H1 (cell line): Measurements from ENCODE around the gene SCYL3.

Experiments
- ASH2L ChIP-seq: fragments of 200-600, 300-600 bp; sonication (generic); IDR thresholded peaks from one replicate; pipeline ENCODE4 v1.7.1; 2017; ENCODE audit warnings: low read length
- EGR1 ChIP-seq: IDR thresholded peaks from 2 replicates; pipeline ENCODE4 v1.6.1; 2011; ENCODE audit warnings: low read depth, low read length, borderline replicate concordance
- EZH2 ChIP-seq: fragments of 200-600 bp; sonication (generic); IDR thresholded peaks from 2 replicates; pipeline ENCODE4 v1.7.1; 2012; ENCODE audit warnings: low read depth, mild to moderate bottlenecking, moderate library complexity, low read length, inconsistent platforms; ENCODE audit not compliant: severe bottlenecking
- FOSL1 ChIP-seq: IDR thresholded peaks from 2 replicates; pipeline ENCODE4 v1.6.1; 2011; ENCODE audit warnings: mild to moderate bottlenecking, low read depth, low read length, moderate library complexity; ENCODE audit not compliant: insufficient read depth
- HDAC2 ChIP-seq, 2 experiments: fragments of 300-600 bp in 1 of 2; sonication (generic) in 1 of 2; IDR thresholded peaks; 2 replicates each; pipeline ENCODE4 v1.6.1; 2011 to 2012; ENCODE audit warnings: low read depth in 2 of 2, low read length in 2 of 2, mild to moderate bottlenecking in 2 of 2, moderate library complexity in 2 of 2, borderline replicate concordance in 1 of 2, inconsistent platforms in 1 of 2
- POLR2A ChIP-seq, 2 experiments: IDR thresholded peaks; 1 replicate in 1 of 2; 2 replicates in 1 of 2; pipeline ENCODE4 v1.6.1; 2011; ENCODE audit warnings: low read depth in 2 of 2, low read length in 2 of 2, mild to moderate bottlenecking in 2 of 2; ENCODE audit errors: control extremely low read depth in 1 of 2
- POLR2AphosphoS5 ChIP-seq: IDR thresholded peaks from 2 replicates; pipeline ENCODE4 v1.6.1; 2011; ENCODE audit warnings: low read depth, low read length
- TF ChIP-seq, protein P1 (sequence below): IDR thresholded peaks from 2 replicates; pipeline ENCODE4 v1.6.1; 2012; ENCODE audit warnings: inconsistent platforms
- TF ChIP-seq, protein P2 (sequence below), 3 experiments: IDR thresholded peaks; 1 replicate in 2 of 3; 2 replicates in 1 of 3; pipeline versions ENCODE4 v1.5.1 to v1.6.1; 2011; ENCODE audit warnings: low read length in 3 of 3, mild to moderate bottlenecking in 3 of 3, inconsistent platforms in 2 of 3, low read depth in 1 of 3, moderate library complexity in 1 of 3; ENCODE audit not compliant: insufficient read depth in 1 of 3; ENCODE audit errors: control extremely low read depth in 1 of 3
- TF ChIP-seq, protein P3 (sequence below): IDR thresholded peaks from 2 replicates; pipeline ENCODE4 v1.6.1; 2011; ENCODE audit warnings: low read depth, mild to moderate bottlenecking, low read length; ENCODE audit not compliant: insufficient read depth
- TF ChIP-seq, protein P4 (sequence below): IDR thresholded peaks from 2 replicates; pipeline ENCODE4 v1.6.1; 2011; ENCODE audit warnings: low read length, improper control_type of control experiment
- TF ChIP-seq, protein P5 (sequence below): IDR thresholded peaks from 2 replicates; pipeline ENCODE4 v1.6.1; 2012; ENCODE audit warnings: inconsistent platforms

DNA sequence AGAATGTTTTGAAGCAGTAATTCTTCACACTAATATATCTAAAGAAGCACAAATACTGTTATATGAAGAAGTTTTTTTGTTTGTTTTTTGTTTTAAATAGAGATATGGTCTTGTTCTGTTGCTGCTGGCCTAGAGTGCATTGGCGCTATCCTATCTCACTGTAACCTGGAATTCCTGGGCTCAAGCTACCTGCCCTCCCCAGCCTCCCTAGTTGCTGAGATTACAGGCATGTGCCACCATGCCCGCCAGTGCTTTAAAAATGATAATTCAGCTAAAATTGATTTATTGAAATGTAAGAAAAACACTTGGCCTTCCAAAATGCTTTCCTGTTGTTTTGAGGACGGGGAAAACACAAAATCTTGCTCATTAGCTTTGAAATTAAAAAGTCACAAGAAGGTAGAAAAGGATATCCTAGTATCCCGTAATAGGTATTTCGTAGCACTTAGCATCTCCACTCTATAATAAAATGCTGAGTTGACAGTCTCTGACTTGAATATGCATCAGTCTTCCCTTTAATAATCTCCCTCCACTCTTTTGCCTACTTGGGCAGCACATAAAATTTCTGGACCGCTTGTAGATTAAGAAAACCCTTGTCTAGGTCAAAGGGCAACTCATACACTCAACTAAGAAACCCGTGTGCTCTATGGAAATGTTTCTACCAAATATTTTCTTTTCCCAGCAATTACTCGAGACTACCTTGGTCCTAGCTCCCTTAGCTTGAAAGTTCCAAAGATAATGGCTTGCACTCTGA is 1.3 kb downstream of the SCYL3 start:
- TF ChIP-seq, protein P1, sequence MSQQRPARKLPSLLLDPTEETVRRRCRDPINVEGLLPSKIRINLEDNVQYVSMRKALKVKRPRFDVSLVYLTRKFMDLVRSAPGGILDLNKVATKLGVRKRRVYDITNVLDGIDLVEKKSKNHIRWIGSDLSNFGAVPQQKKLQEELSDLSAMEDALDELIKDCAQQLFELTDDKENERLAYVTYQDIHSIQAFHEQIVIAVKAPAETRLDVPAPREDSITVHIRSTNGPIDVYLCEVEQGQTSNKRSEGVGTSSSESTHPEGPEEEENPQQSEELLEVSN = no peak
- TF ChIP-seq, protein P2, sequence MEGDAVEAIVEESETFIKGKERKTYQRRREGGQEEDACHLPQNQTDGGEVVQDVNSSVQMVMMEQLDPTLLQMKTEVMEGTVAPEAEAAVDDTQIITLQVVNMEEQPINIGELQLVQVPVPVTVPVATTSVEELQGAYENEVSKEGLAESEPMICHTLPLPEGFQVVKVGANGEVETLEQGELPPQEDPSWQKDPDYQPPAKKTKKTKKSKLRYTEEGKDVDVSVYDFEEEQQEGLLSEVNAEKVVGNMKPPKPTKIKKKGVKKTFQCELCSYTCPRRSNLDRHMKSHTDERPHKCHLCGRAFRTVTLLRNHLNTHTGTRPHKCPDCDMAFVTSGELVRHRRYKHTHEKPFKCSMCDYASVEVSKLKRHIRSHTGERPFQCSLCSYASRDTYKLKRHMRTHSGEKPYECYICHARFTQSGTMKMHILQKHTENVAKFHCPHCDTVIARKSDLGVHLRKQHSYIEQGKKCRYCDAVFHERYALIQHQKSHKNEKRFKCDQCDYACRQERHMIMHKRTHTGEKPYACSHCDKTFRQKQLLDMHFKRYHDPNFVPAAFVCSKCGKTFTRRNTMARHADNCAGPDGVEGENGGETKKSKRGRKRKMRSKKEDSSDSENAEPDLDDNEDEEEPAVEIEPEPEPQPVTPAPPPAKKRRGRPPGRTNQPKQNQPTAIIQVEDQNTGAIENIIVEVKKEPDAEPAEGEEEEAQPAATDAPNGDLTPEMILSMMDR (IDR thresholded peaks at IDR 0.05; ENCODE audit: control extremely low read depth in 1 of 3, insufficient read depth in 1 of 3, low read depth in 1 of 3, low read length in 3 of 3) = no peak
- TF ChIP-seq, protein P3, sequence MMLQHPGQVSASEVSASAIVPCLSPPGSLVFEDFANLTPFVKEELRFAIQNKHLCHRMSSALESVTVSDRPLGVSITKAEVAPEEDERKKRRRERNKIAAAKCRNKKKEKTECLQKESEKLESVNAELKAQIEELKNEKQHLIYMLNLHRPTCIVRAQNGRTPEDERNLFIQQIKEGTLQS = no peak
- TF ChIP-seq, protein P4, sequence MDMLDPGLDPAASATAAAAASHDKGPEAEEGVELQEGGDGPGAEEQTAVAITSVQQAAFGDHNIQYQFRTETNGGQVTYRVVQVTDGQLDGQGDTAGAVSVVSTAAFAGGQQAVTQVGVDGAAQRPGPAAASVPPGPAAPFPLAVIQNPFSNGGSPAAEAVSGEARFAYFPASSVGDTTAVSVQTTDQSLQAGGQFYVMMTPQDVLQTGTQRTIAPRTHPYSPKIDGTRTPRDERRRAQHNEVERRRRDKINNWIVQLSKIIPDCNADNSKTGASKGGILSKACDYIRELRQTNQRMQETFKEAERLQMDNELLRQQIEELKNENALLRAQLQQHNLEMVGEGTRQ = no peak
- TF ChIP-seq, protein P5, sequence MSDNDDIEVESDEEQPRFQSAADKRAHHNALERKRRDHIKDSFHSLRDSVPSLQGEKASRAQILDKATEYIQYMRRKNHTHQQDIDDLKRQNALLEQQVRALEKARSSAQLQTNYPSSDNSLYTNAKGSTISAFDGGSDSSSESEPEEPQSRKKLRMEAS = no peak
- TF ChIP-seq POLR2AphosphoS5 (no peak), EGR1 (no peak), HDAC2 (IDR thresholded peaks at IDR 0.05; ENCODE audit: borderline replicate concordance in 1 of 2, low read depth in 2 of 2, low read length in 2 of 2) (no peak), EZH2 (no peak), POLR2A (IDR thresholded peaks at IDR 0.05; ENCODE audit: control extremely low read depth in 1 of 2, low read depth in 2 of 2, low read length in 2 of 2) (no peak), ASH2L (no peak), FOSL1 (no peak)
